SK-N-SH (cell line): ENCODE results near the gene CNTNAP2.

Experiments used
- MAX ChIP-seq: IDR thresholded peaks from 2 replicates; pipeline ENCODE4 v1.4.0; 2012; ENCODE audit warnings: low read depth
- POLR2AphosphoS5 ChIP-seq: IDR thresholded peaks from 2 replicates; pipeline ENCODE4 v1.6.1; 2012; ENCODE audit warnings: low read depth, low read length
- TEAD4 ChIP-seq: IDR thresholded peaks from 2 replicates; pipeline ENCODE4 v1.4.0; 2012; ENCODE audit warnings: mild to moderate bottlenecking, borderline replicate concordance; ENCODE audit not compliant: insufficient read depth

GRCh38 chr7:148253629-148254028 is 2137.0 kb downstream of the CNTNAP2 start:
- TF ChIP-seq TEAD4, result no peak
- no peak for TF ChIP-seq MAX
- no peak for TF ChIP-seq POLR2AphosphoS5
